ENCODE data around the gene USP11.

USP11 gene

GRCh38 chrX:47232803-47233332 lies at the start of gene USP11:
Gene USP11, plus strand, starts transcription at chrX:47233009. Its CDS starts 35 bp downstream, at chrX:47233044.
- H3K9ac ChIP-seq (ENCODE audit: low read depth, low read length), result peak within 1 kb of the TSS; percentile 91
- peaks cover 4% of the 10 kb centered on the region; the same call in 1 of the 2 replicates for H3K36me3 ChIP-seq (ENCODE audit: insufficient read depth, low read length)
- H3K9me3 ChIP-seq (ENCODE audit: control insufficient read depth, insufficient read depth, low read length), result no peaks in the 10 kb centered on the region
- peaks cover 7% of the 10 kb centered on the region; the same call in 1 of the 2 replicates for H3K4me1 ChIP-seq (ENCODE audit: insufficient read depth, low read length)

- H3K9me3 ChIP-seq (ENCODE audit: control insufficient read depth, insufficient read depth, low read length), result no peaks in the 10 kb centered on the region
- H3K4me1 ChIP-seq (ENCODE audit: insufficient read depth, low read length), result no peaks in the 10 kb centered on the region
- H3K9ac ChIP-seq (ENCODE audit: low read depth, low read length), result no peak overlapping the region
- no peaks in the 10 kb centered on the region; the same call in none of the 2 replicates for H3K36me3 ChIP-seq (ENCODE audit: insufficient read depth, low read length)
Observed at GRCh38 chrX:47184486-47184885, 48.3 kb upstream of the USP11 start.

- no peaks in the 10 kb centered on the region; the same call in none of the 2 replicates for H3K36me3 ChIP-seq (ENCODE audit: insufficient read depth, low read length)
- no peak overlapping the region for H3K9ac ChIP-seq (ENCODE audit: low read depth, low read length)
- H3K4me1 ChIP-seq (ENCODE audit: insufficient read depth, low read length), result no peaks in the 10 kb centered on the region
- H3K9me3 ChIP-seq (ENCODE audit: control insufficient read depth, insufficient read depth, low read length), result no peaks in the 10 kb centered on the region
Observed at GRCh38 chrX:47185241-47185640, 47.6 kb upstream of the USP11 start.

- Histone ChIP-seq H3K9ac (ENCODE audit: low read depth, low read length) (no peak overlapping the region), H3K36me3 (ENCODE audit: insufficient read depth, low read length) (no peaks in the 10 kb centered on the region; the same call in none of the 2 replicates), H3K4me1 (ENCODE audit: insufficient read depth, low read length) (no peaks in the 10 kb centered on the region), H3K9me3 (ENCODE audit: control insufficient read depth, insufficient read depth, low read length) (no peaks in the 10 kb centered on the region)
Observed at GRCh38 chrX:47186096-47186740, 46.6 kb upstream of the USP11 start.

- no peaks in the 10 kb centered on the region; the same call in none of the 2 replicates for H3K36me3 ChIP-seq (ENCODE audit: insufficient read depth, low read length)
Observed at GRCh38 chrX:47187106-47187677, 45.6 kb upstream of the USP11 start.

GRCh38 chrX:47189906-47190305 lies 42.9 kb upstream of the USP11 start:
- no peaks in the 10 kb centered on the region; the same call in none of the 2 replicates for H3K36me3 ChIP-seq (ENCODE audit: insufficient read depth, low read length)
- peak overlapping the region; percentile 14; the same call in 1 of the 2 replicates for H3K9ac ChIP-seq (ENCODE audit: low read depth, low read length)
- no peaks in the 10 kb centered on the region for H3K9me3 ChIP-seq (ENCODE audit: control insufficient read depth, insufficient read depth, low read length)
- peaks cover 4% of the 10 kb centered on the region for H3K4me1 ChIP-seq (ENCODE audit: insufficient read depth, low read length)

More at GRCh38 chrX:47187106-47187677, 45.6 kb upstream of the USP11 start:
- Histone ChIP-seq H3K9ac (ENCODE audit: low read depth, low read length) (no peak overlapping the region), H3K9me3 (ENCODE audit: control insufficient read depth, insufficient read depth, low read length) (no peaks in the 10 kb centered on the region), H3K4me1 (ENCODE audit: insufficient read depth, low read length) (no peaks in the 10 kb centered on the region)

GRCh38 chrX:47190445-47191269 lies 42.2 kb upstream of the USP11 start:
- H3K4me1 ChIP-seq (ENCODE audit: insufficient read depth, low read length), result peaks cover 7% of the 10 kb centered on the region
- H3K9ac ChIP-seq (ENCODE audit: low read depth, low read length), result peak overlapping the region; percentile 81
- H3K9me3 ChIP-seq (ENCODE audit: control insufficient read depth, insufficient read depth, low read length), result no peaks in the 10 kb centered on the region
- no peaks in the 10 kb centered on the region; the same call in none of the 2 replicates for H3K36me3 ChIP-seq (ENCODE audit: insufficient read depth, low read length)

GRCh38 chrX:47191331-47191730 lies 41.5 kb upstream of the USP11 start:
- peak overlapping the region; percentile 81 for H3K9ac ChIP-seq (ENCODE audit: low read depth, low read length)
- no peaks in the 10 kb centered on the region for H3K9me3 ChIP-seq (ENCODE audit: control insufficient read depth, insufficient read depth, low read length)
- H3K36me3 ChIP-seq (ENCODE audit: insufficient read depth, low read length), result peaks cover 3% of the 10 kb centered on the region
- peaks cover 14% of the 10 kb centered on the region for H3K4me1 ChIP-seq (ENCODE audit: insufficient read depth, low read length)

- peak overlapping the region; percentile 81; the same call in 1 of the 2 replicates for H3K9ac ChIP-seq (ENCODE audit: low read depth, low read length)
- peaks cover 9% of the 10 kb centered on the region for H3K36me3 ChIP-seq (ENCODE audit: insufficient read depth, low read length)
- no peaks in the 10 kb centered on the region for H3K9me3 ChIP-seq (ENCODE audit: control insufficient read depth, insufficient read depth, low read length)
- H3K4me1 ChIP-seq (ENCODE audit: insufficient read depth, low read length), result peaks cover 20% of the 10 kb centered on the region
Observed at GRCh38 chrX:47191806-47192401, 40.9 kb upstream of the USP11 start.

GRCh38 chrX:47193475-47194193 lies 39.2 kb upstream of the USP11 start, which contains the start of gene UBA1:
Gene UBA1, plus strand, starts transcription at chrX:47193829. Its CDS starts 4,974 bp downstream, at chrX:47198803.
- peak within 1 kb of the TSS; percentile 92 for H3K9ac ChIP-seq (ENCODE audit: low read depth, low read length)
- H3K4me1 ChIP-seq (ENCODE audit: insufficient read depth, low read length), result peaks cover 32% of the 10 kb centered on the region
- H3K9me3 ChIP-seq (ENCODE audit: control insufficient read depth, insufficient read depth, low read length), result no peaks in the 10 kb centered on the region
- H3K36me3 ChIP-seq (ENCODE audit: insufficient read depth, low read length), result peaks cover 21% of the 10 kb centered on the region

GRCh38 chrX:47194194-47194787 lies 38.5 kb upstream of the USP11 start:
- no peaks in the 10 kb centered on the region for H3K9me3 ChIP-seq (ENCODE audit: control insufficient read depth, insufficient read depth, low read length)
- H3K9ac ChIP-seq (ENCODE audit: low read depth, low read length), result peak overlapping the region; percentile 92
- peaks cover 34% of the 10 kb centered on the region for H3K4me1 ChIP-seq (ENCODE audit: insufficient read depth, low read length)
- peaks cover 28% of the 10 kb centered on the region for H3K36me3 ChIP-seq (ENCODE audit: insufficient read depth, low read length)

GRCh38 chrX:47196098-47196497 lies 36.7 kb upstream of the USP11 start:
- Histone ChIP-seq H3K9me3 (ENCODE audit: control insufficient read depth, insufficient read depth, low read length) (no peaks in the 10 kb centered on the region), H3K4me1 (ENCODE audit: insufficient read depth, low read length) (peaks cover 34% of the 10 kb centered on the region), H3K9ac (ENCODE audit: low read depth, low read length) (no peak overlapping the region), H3K36me3 (ENCODE audit: insufficient read depth, low read length) (peaks cover 44% of the 10 kb centered on the region)

GRCh38 chrX:47197526-47197925 lies 35.3 kb upstream of the USP11 start:
- Histone ChIP-seq H3K36me3 (ENCODE audit: insufficient read depth, low read length) (peaks cover 58% of the 10 kb centered on the region), H3K9ac (ENCODE audit: low read depth, low read length) (no peak overlapping the region), H3K9me3 (ENCODE audit: control insufficient read depth, insufficient read depth, low read length) (no peaks in the 10 kb centered on the region), H3K4me1 (ENCODE audit: insufficient read depth, low read length) (peaks cover 34% of the 10 kb centered on the region)

Measured in ES-I3 (cell line).